SK-N-SH (cell line): ENCODE data around the gene MRNIP.

ENCODE experiments used
- CTCF ChIP-seq: fragments of 200-600 bp; sonication (generic); IDR thresholded peaks from 2 replicates; pipeline ENCODE4 v1.6.1; 2017; ENCODE audit warnings: antibody characterized with exemption, mild to moderate bottlenecking, moderate library complexity
- FOXM1 ChIP-seq: IDR thresholded peaks from 2 replicates; pipeline ENCODE4 v1.4.0; 2012; ENCODE audit warnings: low read depth, mild to moderate bottlenecking
- POLR2AphosphoS5 ChIP-seq: IDR thresholded peaks from 2 replicates; pipeline ENCODE4 v1.6.1; 2012; ENCODE audit warnings: low read depth, low read length
- TEAD4 ChIP-seq: IDR thresholded peaks from 2 replicates; pipeline ENCODE4 v1.4.0; 2012; ENCODE audit warnings: mild to moderate bottlenecking, borderline replicate concordance; ENCODE audit not compliant: insufficient read depth
- YY1 ChIP-seq: IDR thresholded peaks from 2 replicates; pipeline ENCODE4 v1.4.0; 2012; ENCODE audit warnings: low read depth, mild to moderate bottlenecking

- TF ChIP-seq CTCF = no peak
- TF ChIP-seq TEAD4 = no peak
- TF ChIP-seq YY1 = no peak
- TF ChIP-seq POLR2AphosphoS5 = no peak
- no peak for TF ChIP-seq FOXM1
These were observed 14.4 kb upstream of the MRNIP start for GRCh38 chr5:179872828-179873575.
